Gastrocnemius medialis (tissue), 4 donors: ENCODE data around the gene PRR18.

Experiments
- CTCF ChIP-seq, 5 experiments: fragments of 450-650 bp in 3 of 5; fragments of 200-600 bp in 2 of 5; sonication (generic) in 2 of 5; IDR thresholded peaks in 4 of 5; conservative IDR thresholded peaks in 1 of 5; 1 replicate in 4 of 5; 2 replicates in 1 of 5; pipeline ENCODE4 v1.5.1; 2016 to 2019; ENCODE audit warnings: antibody characterized with exemption in 5 of 5, mild to moderate bottlenecking in 3 of 5, moderate library complexity in 3 of 5
- POLR2A ChIP-seq, 2 donors: fragments of 450-650 bp; IDR thresholded peaks; one replicate each; pipeline ENCODE4 v1.6.1; 2017; ENCODE audit warnings: antibody characterized with exemption in 2 of 2, mild to moderate bottlenecking in 2 of 2, moderate library complexity in 2 of 2

GRCh38 chr6:166341464-166341863 lies 33.3 kb upstream of the PRR18 start:
- no peak for TF ChIP-seq CTCF (IDR thresholded peaks at IDR 0.05 in 4 of 5, conservative IDR thresholded peaks at IDR 0.05 in 1 of 5)
- no peak for TF ChIP-seq POLR2A (IDR thresholded peaks at IDR 0.05)
